ENCODE measurements around the gene RGS13.

DNA sequence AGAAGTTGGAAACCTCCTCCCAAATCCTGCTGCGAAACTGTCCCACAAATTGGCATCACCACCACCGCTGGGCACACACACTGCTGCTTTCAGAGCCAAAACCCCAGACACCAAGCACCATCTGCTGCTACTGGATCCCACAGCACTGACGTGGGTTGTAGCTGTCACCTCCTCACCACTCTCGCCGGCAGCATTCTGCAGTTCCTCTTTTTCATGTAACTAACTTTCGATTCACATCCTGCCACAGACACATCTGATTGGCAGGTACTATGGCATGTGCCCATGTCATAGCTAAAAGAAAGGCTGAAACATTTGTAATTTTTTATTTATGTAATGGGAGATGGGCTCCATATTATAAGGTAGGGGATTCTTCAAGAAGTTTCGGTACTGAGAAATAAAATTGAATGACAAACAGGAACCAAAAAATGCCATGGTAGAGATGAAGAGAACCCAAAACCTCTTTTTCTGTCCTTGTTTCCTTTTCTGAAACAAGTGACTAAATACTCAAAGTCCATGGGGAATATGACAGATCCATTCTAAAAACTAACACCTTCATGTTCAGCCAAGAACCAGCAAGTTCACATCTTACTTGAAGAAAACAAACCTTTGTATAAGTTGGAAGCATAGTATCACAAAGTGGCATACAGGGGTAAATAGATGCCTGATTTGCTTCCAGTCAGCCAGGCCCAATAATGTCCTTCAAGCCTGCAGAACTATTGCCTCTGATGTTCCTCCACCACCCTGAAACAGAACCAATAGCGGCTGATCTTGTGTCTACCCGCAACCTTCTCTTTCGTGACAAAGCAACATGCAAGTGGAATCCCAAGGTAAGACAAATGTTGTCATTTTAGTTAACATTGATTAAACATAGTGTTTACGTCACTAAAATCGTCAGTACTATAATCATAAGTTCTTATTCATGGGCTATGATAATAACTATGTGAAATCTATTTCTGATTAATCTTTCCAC lies 26.6 kb upstream of the RGS13 start:
- TF ChIP-seq, protein P1, sequence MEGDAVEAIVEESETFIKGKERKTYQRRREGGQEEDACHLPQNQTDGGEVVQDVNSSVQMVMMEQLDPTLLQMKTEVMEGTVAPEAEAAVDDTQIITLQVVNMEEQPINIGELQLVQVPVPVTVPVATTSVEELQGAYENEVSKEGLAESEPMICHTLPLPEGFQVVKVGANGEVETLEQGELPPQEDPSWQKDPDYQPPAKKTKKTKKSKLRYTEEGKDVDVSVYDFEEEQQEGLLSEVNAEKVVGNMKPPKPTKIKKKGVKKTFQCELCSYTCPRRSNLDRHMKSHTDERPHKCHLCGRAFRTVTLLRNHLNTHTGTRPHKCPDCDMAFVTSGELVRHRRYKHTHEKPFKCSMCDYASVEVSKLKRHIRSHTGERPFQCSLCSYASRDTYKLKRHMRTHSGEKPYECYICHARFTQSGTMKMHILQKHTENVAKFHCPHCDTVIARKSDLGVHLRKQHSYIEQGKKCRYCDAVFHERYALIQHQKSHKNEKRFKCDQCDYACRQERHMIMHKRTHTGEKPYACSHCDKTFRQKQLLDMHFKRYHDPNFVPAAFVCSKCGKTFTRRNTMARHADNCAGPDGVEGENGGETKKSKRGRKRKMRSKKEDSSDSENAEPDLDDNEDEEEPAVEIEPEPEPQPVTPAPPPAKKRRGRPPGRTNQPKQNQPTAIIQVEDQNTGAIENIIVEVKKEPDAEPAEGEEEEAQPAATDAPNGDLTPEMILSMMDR (IDR thresholded peaks at IDR 0.05) = no peak
- TF ChIP-seq ZFX (IDR thresholded peaks at IDR 0.05; ENCODE audit: borderline replicate concordance) = no peak

Measured in 22Rv1 (cell line).